Right atrium auricular region (tissue), 2 donors: ENCODE results near the gene FAM181B. TPM values are rescaled to one million over a fixed set of nuclear protein-coding genes. Genes with fewer than 3 reads are reported as not detected.

ENCODE experiments used
- DNase-seq: peaks from one replicate; pipeline ENCODE4 v3.0.0-alpha.2; 2019; ENCODE audit warnings: low spot score
- H3K27ac ChIP-seq, 2 donors: fragments of 200-600 bp; sonication (generic); 1 replicate in 1 of 2; 2 replicates in 1 of 2; pipeline ENCODE4 v1.5.1; 2016 to 2019
- H3K27me3 ChIP-seq, 2 donors: fragments of 200-600 bp; sonication (generic); one replicate each; pipeline versions ENCODE4 v1.5.1 to v1.6.0; 2017 to 2019
- H3K36me3 ChIP-seq: fragments of 200-600 bp; sonication (generic); one replicate; pipeline ENCODE4 v1.5.1; 2016
- H3K4me1 ChIP-seq, 2 donors: fragments of 200-600 bp; sonication (generic); one replicate each; pipeline versions ENCODE4 v1.5.1 to v1.6.0; 2017 to 2019
- H3K4me3 ChIP-seq, 2 donors: fragments of 200-600 bp; sonication (generic); 1 replicate in 1 of 2; 2 replicates in 1 of 2; pipeline ENCODE4 v1.5.1; 2017 to 2019; ENCODE audit warnings: mild to moderate bottlenecking in 1 of 2, moderate library complexity in 1 of 2
- H3K9me3 ChIP-seq, 2 donors: fragments of 200-600 bp; sonication (generic); one replicate each; pipeline ENCODE4 v1.5.1; 2019
- total RNA-seq, 2 donors: library from RNA; depleted of rRNA; stranded (reverse); fragments of >200 nt; gene quantifications; one replicate each; pipeline ENCODE4 v1.1.0, GENCODE V29; 2016
- TF ChIP-seq, protein P1 (sequence below), 2 donors: fragments of 200-600 bp; sonication (generic); IDR thresholded peaks; one replicate each; pipeline ENCODE4 v1.5.1; 2019; ENCODE audit warnings: antibody characterized with exemption in 2 of 2

The FAM181B gene
- total RNA-seq, 2 donors from 2014 or later, result 2.4 to 3.7 TPM

DNA sequence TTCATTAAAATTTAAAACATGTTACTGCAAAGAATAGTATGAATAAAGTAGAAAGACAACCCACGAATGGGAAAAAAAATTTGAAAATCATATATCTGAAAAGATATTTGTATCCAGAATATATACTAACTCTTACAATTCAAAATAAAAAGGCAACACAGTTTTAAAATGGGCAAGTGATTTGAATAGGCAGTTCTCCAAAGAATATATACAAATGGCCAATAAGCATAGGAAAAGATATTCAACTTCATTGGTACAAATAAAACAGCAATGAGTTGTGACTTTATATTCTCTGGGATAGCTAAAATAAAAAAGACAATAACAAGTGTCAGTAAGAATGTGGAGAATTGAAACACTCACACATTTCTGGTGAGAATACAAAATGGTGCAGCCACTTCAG is 41.6 kb upstream of the FAM181B start:
- DNase-seq, result no peak
- no peaks in the 10 kb centered on the region for H3K36me3 ChIP-seq
- H3K27me3 ChIP-seq, result no peaks in the 10 kb centered on the region
- no peak overlapping the region for H3K4me3 ChIP-seq
- no peaks in the 10 kb centered on the region for H3K4me1 ChIP-seq
- TF ChIP-seq, protein P1, sequence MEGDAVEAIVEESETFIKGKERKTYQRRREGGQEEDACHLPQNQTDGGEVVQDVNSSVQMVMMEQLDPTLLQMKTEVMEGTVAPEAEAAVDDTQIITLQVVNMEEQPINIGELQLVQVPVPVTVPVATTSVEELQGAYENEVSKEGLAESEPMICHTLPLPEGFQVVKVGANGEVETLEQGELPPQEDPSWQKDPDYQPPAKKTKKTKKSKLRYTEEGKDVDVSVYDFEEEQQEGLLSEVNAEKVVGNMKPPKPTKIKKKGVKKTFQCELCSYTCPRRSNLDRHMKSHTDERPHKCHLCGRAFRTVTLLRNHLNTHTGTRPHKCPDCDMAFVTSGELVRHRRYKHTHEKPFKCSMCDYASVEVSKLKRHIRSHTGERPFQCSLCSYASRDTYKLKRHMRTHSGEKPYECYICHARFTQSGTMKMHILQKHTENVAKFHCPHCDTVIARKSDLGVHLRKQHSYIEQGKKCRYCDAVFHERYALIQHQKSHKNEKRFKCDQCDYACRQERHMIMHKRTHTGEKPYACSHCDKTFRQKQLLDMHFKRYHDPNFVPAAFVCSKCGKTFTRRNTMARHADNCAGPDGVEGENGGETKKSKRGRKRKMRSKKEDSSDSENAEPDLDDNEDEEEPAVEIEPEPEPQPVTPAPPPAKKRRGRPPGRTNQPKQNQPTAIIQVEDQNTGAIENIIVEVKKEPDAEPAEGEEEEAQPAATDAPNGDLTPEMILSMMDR (IDR thresholded peaks at IDR 0.05), result no peak
- no peak overlapping the region for H3K27ac ChIP-seq
- peaks cover 0 to 13% of the 10 kb centered on the region in 2 donors for H3K9me3 ChIP-seq

DNA sequence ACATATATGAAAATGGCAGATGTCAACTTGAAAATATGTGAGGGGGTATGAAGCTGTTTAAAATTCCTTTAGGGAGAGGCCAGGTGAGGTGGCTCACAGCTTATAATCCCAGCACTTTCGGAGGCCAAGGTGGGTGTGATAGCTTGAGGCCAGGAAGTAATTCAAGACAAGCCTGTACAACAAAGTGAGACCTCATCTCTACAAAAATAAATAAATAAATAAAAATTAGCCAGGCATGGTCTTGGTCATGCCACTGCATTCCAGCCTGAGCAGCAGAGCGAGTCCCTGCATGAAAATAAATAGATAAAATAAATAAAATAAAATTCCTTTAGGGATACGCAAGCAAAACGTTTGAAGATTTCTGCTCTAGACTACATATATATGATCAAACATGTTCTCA is 38.1 kb upstream of the FAM181B start:
- no peaks in the 10 kb centered on the region for H3K27me3 ChIP-seq
- H3K9me3 ChIP-seq, result peaks cover 0 to 6% of the 10 kb centered on the region in 2 donors
- H3K36me3 ChIP-seq, result no peaks in the 10 kb centered on the region
- DNase-seq, result no peak
- H3K4me1 ChIP-seq, result no peaks in the 10 kb centered on the region
- no peak overlapping the region for H3K27ac ChIP-seq
- TF ChIP-seq, protein P1 (IDR thresholded peaks at IDR 0.05), result no peak
- H3K4me3 ChIP-seq, result no peak overlapping the region

DNA sequence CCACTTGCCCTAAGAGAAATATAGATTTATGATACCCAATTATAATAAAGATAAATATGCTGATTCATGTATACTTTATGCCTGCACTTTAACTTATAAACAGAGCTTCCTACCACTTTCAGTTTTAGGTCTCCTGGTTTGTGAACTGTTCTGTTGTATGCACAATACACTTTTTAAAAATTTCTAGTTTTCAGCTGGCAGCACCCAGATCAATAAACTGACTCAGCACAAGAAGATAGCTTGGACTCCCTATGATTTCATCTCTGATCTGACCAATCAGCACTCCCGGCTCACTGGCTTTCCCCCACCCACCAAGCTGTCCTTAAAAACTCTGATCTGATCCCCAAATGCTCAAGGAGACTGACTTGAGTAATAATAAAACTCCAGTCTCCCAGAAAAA is 33.5 kb upstream of the FAM181B start:
- no peaks in the 10 kb centered on the region for H3K27me3 ChIP-seq
- H3K27ac ChIP-seq, result no peak overlapping the region
- no peak overlapping the region for H3K4me3 ChIP-seq
- TF ChIP-seq, protein P1 (IDR thresholded peaks at IDR 0.05), result no peak
- no peaks in the 10 kb centered on the region for H3K36me3 ChIP-seq
- no peaks in the 10 kb centered on the region for H3K4me1 ChIP-seq
- H3K9me3 ChIP-seq, result no peaks in the 10 kb centered on the region
- DNase-seq, result no peak

DNA sequence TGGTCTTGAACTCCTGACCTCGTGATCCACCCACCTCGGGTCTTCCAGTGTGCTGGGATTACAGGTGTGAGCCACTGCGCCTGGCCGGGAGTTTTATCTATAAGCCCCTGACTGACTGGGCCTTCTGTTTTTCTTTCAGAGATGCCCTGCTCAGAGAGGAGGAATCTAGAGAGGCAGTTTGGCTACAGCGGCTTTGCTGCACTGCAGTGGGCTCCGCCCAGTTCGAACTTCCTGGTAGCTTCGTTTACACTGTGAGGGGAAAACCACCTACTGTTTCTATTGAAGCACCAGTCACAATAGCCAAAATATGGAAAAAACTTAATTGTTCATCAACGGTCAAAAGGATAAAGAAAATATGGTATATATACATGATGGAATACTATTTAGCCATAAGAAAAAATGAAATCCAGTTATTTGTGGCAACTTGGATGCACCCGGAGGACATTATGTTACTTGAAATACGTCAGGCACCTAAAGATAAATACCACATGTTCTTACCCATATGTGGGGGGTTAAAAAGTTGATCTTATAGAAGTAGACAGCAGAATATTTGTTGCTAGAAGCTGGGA is 31.9 kb upstream of the FAM181B start:
- H3K4me3 ChIP-seq, result no peak overlapping the region
- no peaks in the 10 kb centered on the region for H3K36me3 ChIP-seq
- H3K4me1 ChIP-seq, result no peaks in the 10 kb centered on the region
- H3K9me3 ChIP-seq, result no peaks in the 10 kb centered on the region
- no peak overlapping the region for H3K27ac ChIP-seq
- no peaks in the 10 kb centered on the region for H3K27me3 ChIP-seq
- DNase-seq, result no peak
- TF ChIP-seq, protein P1 (IDR thresholded peaks at IDR 0.05), result no peak

DNA sequence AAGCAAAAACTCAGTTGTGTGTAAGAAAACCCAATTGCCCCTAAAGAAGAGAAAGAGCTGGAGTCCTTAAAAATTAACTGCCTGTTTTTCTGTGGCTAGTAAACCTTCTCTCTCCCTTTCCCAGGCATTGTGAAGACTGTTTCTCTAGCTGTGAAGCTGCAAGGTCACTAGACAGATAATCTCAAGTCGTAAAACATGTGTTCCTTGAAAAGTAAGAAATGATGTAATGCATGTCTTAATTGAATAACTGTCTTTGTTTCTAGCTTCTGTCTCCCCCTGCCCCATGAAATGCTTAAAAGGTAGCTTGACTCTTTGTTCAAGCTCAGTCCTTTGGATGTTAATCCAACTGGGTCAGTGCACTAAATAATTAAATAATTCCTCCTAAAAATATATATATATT is 29.5 kb upstream of the FAM181B start:
- DNase-seq, result no peak
- Histone ChIP-seq H3K4me3 (no peak overlapping the region), H3K9me3 (no peaks in the 10 kb centered on the region), H3K36me3 (no peaks in the 10 kb centered on the region), H3K27ac (no peak overlapping the region), H3K4me1 (peaks cover 0 to under 1% of the 10 kb centered on the region in 2 donors), H3K27me3 (no peaks in the 10 kb centered on the region)
- TF ChIP-seq, protein P1 (IDR thresholded peaks at IDR 0.05), result no peak

DNA sequence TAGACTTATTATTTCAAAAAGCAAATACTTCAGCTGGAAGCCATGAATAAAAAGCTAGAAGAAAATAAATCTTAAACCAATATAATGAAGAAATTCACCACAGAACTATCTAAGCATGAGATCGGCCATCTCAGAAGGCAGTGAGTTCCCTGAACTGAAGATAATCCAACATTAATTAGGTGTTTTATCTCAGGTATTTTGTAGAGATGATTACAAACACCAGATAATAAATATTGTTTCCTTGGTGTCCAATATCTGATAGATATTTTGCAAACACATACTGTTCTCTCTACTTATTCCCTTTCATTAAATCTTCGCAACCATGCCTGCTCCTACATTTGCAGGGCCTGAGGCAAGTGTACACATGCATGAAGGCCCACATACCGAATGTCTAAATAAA is 26.0 kb upstream of the FAM181B start:
- no peak overlapping the region for H3K27ac ChIP-seq
- DNase-seq, result no peak
- H3K36me3 ChIP-seq, result no peaks in the 10 kb centered on the region
- no peaks in the 10 kb centered on the region for H3K27me3 ChIP-seq
- TF ChIP-seq, protein P1 (IDR thresholded peaks at IDR 0.05), result no peak
- no peaks in the 10 kb centered on the region for H3K9me3 ChIP-seq
- H3K4me1 ChIP-seq, result peaks cover 0 to 13% of the 10 kb centered on the region in 2 donors
- H3K4me3 ChIP-seq, result no peak overlapping the region
